HEK293 (cell line): Measurements from ENCODE around the gene PHF23.

Experiments
- HOXC10 ChIP-seq: sonication (generic); formaldehyde crosslinking; IDR thresholded peaks from 2 replicates; pipeline ENCODE4 v1.8.1; 2023; ENCODE audit warnings: mild to moderate bottlenecking, missing genetic modification reagents
- KLF7 ChIP-seq: fragments of 450-650 bp; formaldehyde crosslinking; IDR thresholded peaks from 2 replicates; pipeline ENCODE4 v1.5.1; 2016; ENCODE audit warnings: missing biosample characterization, missing genetic modification characterization, borderline replicate concordance
- OVOL3 ChIP-seq: fragments of 450-650 bp; formaldehyde crosslinking; IDR thresholded peaks from 2 replicates; pipeline ENCODE4 v1.5.1; 2016; ENCODE audit warnings: missing biosample characterization, missing genetic modification characterization
- WT1 ChIP-seq: fragments of 450-650 bp; formaldehyde crosslinking; IDR thresholded peaks from 2 replicates; pipeline ENCODE4 v1.5.1; 2016; ENCODE audit warnings: missing biosample characterization, missing genetic modification characterization
- ZBTB1 ChIP-seq: fragments of 450-650 bp; formaldehyde crosslinking; IDR thresholded peaks from 2 replicates; pipeline ENCODE4 v1.5.1; 2016; ENCODE audit warnings: missing biosample characterization, missing genetic modification characterization
- ZBTB17 ChIP-seq: fragments of 450-650 bp; formaldehyde crosslinking; IDR thresholded peaks from 2 replicates; pipeline ENCODE4 v1.5.1; 2016; ENCODE audit warnings: missing biosample characterization, missing genetic modification characterization
- ZIC2 ChIP-seq: fragments of 450-650 bp; formaldehyde crosslinking; IDR thresholded peaks from 2 replicates; pipeline ENCODE4 v1.5.1; 2016; ENCODE audit warnings: missing biosample characterization, missing genetic modification characterization
- ZNF202 ChIP-seq: fragments of 450-650 bp; formaldehyde crosslinking; IDR thresholded peaks from 2 replicates; pipeline ENCODE4 v1.5.1; 2016; ENCODE audit warnings: missing biosample characterization, missing genetic modification characterization, borderline replicate concordance
- ZNF211 ChIP-seq: fragments of 450-650 bp; formaldehyde crosslinking; IDR thresholded peaks from 2 replicates; pipeline ENCODE4 v1.5.1; 2016; ENCODE audit warnings: low read depth, missing biosample characterization, missing genetic modification characterization
- ZNF221 ChIP-seq: fragments of 450-650 bp; formaldehyde crosslinking; IDR thresholded peaks from 2 replicates; pipeline ENCODE4 v1.5.1; 2017; ENCODE audit warnings: missing biosample characterization, missing genetic modification characterization, borderline replicate concordance
- ZNF274 ChIP-seq, 2 experiments: fragments of 200-500 bp in 1 of 2; fragments of 450-650 bp in 1 of 2; sonication (Bioruptor generic) in 1 of 2; formaldehyde crosslinking in 1 of 2; IDR thresholded peaks; 2 replicates each; pipeline versions ENCODE4 v1.5.1 to v1.6.1; 2014 to 2016; ENCODE audit warnings: borderline replicate concordance in 1 of 2, inconsistent platforms in 1 of 2, low read length in 1 of 2, missing biosample characterization in 1 of 2, missing genetic modification characterization in 1 of 2
- ZNF394 ChIP-seq: fragments of 450-650 bp; formaldehyde crosslinking; IDR thresholded peaks from 2 replicates; pipeline ENCODE4 v1.5.1; 2016; ENCODE audit warnings: missing biosample characterization, missing genetic modification characterization, mild to moderate bottlenecking, moderate library complexity, borderline replicate concordance
- ZNF423 ChIP-seq: fragments of 450-650 bp; formaldehyde crosslinking; IDR thresholded peaks from 2 replicates; pipeline ENCODE4 v1.5.1; 2016; ENCODE audit warnings: missing biosample characterization, missing genetic modification characterization
- ZNF529 ChIP-seq: fragments of 450-650 bp; formaldehyde crosslinking; IDR thresholded peaks from 2 replicates; pipeline ENCODE4 v1.5.1; 2017; ENCODE audit warnings: missing genetic modification characterization, missing biosample characterization; ENCODE audit not compliant: insufficient replicate concordance
- ZNF585B ChIP-seq: fragments of 450-650 bp; formaldehyde crosslinking; IDR thresholded peaks from 2 replicates; pipeline ENCODE4 v1.5.1; 2016; ENCODE audit warnings: missing biosample characterization, missing genetic modification characterization
- ZNF596 ChIP-seq: fragments of 450-650 bp; IDR thresholded peaks from 2 replicates; pipeline ENCODE4 v1.5.0; 2018; ENCODE audit warnings: missing biosample characterization, mild to moderate bottlenecking, missing genetic modification characterization, moderate library complexity
- ZNF610 ChIP-seq: fragments of 450-650 bp; formaldehyde crosslinking; IDR thresholded peaks from 2 replicates; pipeline ENCODE4 v1.5.1; 2016; ENCODE audit warnings: missing biosample characterization, missing genetic modification characterization, borderline replicate concordance
- ZNF624 ChIP-seq: fragments of 450-650 bp; formaldehyde crosslinking; IDR thresholded peaks from 2 replicates; pipeline ENCODE4 v1.5.1; 2017; ENCODE audit warnings: missing biosample characterization, missing genetic modification characterization
- ZNF792 ChIP-seq: fragments of 450-650 bp; formaldehyde crosslinking; IDR thresholded peaks from 2 replicates; pipeline ENCODE4 v1.5.1; 2016; ENCODE audit warnings: missing biosample characterization, missing genetic modification characterization
- ZSCAN30 ChIP-seq: fragments of 450-650 bp; IDR thresholded peaks from 2 replicates; pipeline ENCODE4 v1.5.1; 2018; ENCODE audit warnings: missing biosample characterization, mild to moderate bottlenecking, missing genetic modification characterization, moderate library complexity
- TF ChIP-seq, protein P1 (sequence below): fragments of 450-650 bp; formaldehyde crosslinking; IDR thresholded peaks from 2 replicates; pipeline ENCODE4 v1.5.1; 2017; ENCODE audit warnings: missing biosample characterization, missing genetic modification characterization
- TF ChIP-seq, protein P2 (sequence below): fragments of 450-650 bp; formaldehyde crosslinking; IDR thresholded peaks from 2 replicates; pipeline ENCODE4 v1.5.1; 2016; ENCODE audit warnings: missing biosample characterization, missing genetic modification characterization
- TF ChIP-seq, protein P3 (sequence below): fragments of 450-650 bp; formaldehyde crosslinking; optimal IDR thresholded peaks from 2 replicates; pipeline ENCODE3; 2016; ENCODE audit warnings: missing biosample characterization, mild to moderate bottlenecking, missing genetic modification characterization
- TF ChIP-seq, protein P4 (sequence below): fragments of 450-650 bp; formaldehyde crosslinking; IDR thresholded peaks from 2 replicates; pipeline ENCODE4 v1.5.1; 2016; ENCODE audit warnings: missing biosample characterization, missing genetic modification characterization
- TF ChIP-seq, protein P5 (sequence below): fragments of 450-650 bp; formaldehyde crosslinking; IDR thresholded peaks from 2 replicates; pipeline ENCODE4 v1.5.1; 2017; ENCODE audit warnings: missing biosample characterization, missing genetic modification characterization
- TF ChIP-seq, protein P6 (sequence below): fragments of 450-650 bp; formaldehyde crosslinking; IDR thresholded peaks from 2 replicates; pipeline ENCODE4 v1.5.1; 2017; ENCODE audit warnings: missing biosample characterization, mild to moderate bottlenecking, missing genetic modification characterization, moderate library complexity
- TF ChIP-seq, protein P7 (sequence below): fragments of 450-650 bp; formaldehyde crosslinking; IDR thresholded peaks from 2 replicates; pipeline ENCODE4 v1.5.1; 2016; ENCODE audit warnings: missing biosample characterization, missing genetic modification characterization

PHF23 gene

DNA sequence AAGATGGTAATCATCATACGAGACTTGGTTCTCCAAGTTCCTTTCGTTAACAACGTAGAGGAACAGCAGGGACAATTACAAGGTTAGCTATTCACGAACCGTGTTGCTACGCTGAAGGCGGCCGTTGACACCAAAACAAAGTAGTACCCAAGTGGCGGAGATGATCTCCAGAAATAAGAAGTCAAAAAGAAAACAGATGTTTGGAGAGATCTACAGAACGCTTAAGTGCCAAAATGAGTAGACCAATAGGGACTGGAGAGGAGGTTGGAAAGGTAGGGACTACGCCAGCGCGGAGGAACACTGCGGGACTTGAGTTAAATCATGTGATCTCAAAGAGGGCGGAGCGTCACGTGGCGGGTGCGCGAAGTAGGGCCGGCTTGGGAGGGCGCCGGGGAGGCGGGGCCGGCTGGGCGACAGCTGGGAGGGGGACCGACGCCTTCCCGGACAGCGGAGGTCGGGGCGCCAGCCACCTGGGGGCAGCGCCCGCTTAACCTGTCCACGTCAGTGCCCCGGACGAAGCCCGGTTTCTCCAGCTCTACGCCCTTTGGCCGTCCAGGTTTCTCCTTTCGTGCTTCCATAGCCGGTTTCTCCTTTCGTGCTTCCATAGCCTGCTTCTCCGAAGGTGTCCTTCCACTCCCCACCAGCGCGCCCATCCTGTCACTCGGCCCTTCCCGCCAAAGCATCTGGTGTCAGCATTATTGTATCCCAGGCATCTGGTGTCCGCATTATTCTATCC is 3.6 kb upstream of the PHF23 start (continued):
- TF ChIP-seq, protein P1, sequence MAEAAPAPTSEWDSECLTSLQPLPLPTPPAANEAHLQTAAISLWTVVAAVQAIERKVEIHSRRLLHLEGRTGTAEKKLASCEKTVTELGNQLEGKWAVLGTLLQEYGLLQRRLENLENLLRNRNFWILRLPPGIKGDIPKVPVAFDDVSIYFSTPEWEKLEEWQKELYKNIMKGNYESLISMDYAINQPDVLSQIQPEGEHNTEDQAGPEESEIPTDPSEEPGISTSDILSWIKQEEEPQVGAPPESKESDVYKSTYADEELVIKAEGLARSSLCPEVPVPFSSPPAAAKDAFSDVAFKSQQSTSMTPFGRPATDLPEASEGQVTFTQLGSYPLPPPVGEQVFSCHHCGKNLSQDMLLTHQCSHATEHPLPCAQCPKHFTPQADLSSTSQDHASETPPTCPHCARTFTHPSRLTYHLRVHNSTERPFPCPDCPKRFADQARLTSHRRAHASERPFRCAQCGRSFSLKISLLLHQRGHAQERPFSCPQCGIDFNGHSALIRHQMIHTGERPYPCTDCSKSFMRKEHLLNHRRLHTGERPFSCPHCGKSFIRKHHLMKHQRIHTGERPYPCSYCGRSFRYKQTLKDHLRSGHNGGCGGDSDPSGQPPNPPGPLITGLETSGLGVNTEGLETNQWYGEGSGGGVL (tag by site-specific recombination), result peak; percentile 38; the same call in 1 of the 2 replicates
- TF ChIP-seq, protein P2, sequence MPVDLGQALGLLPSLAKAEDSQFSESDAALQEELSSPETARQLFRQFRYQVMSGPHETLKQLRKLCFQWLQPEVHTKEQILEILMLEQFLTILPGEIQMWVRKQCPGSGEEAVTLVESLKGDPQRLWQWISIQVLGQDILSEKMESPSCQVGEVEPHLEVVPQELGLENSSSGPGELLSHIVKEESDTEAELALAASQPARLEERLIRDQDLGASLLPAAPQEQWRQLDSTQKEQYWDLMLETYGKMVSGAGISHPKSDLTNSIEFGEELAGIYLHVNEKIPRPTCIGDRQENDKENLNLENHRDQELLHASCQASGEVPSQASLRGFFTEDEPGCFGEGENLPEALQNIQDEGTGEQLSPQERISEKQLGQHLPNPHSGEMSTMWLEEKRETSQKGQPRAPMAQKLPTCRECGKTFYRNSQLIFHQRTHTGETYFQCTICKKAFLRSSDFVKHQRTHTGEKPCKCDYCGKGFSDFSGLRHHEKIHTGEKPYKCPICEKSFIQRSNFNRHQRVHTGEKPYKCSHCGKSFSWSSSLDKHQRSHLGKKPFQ (tag by site-specific recombination), result peak; percentile 55; the same call in 1 of the 2 replicates
- TF ChIP-seq ZNF529 (tag by site-specific recombination) (no peak), ZBTB1 (tag by site-specific recombination) (peak; percentile 50; the same call in 1 of the 2 replicates), ZNF423 (tag by site-specific recombination) (peak; percentile 70; the same call in 1 of the 2 replicates), ZBTB17 (tag by site-specific recombination) (peak; percentile 74), ZNF624 (no peak), ZNF792 (no peak), OVOL3 (tag by site-specific recombination) (peak; percentile 94), HOXC10 (CRISPR knock-in tag) (no peak), ZIC2 (tag by site-specific recombination) (peak; percentile 85), ZNF585B (no peak), ZSCAN30 (tag by site-specific recombination) (peak; percentile 54), KLF7 (tag by site-specific recombination) (peak; percentile 98), ZNF211 (tag by site-specific recombination) (no peak), ZNF394 (peak; percentile 80), ZNF202 (no peak), ZNF596 (tag by site-specific recombination) (no peak), ZNF221 (tag by site-specific recombination) (no peak), ZNF610 (tag by site-specific recombination) (peak; percentile 89), WT1 (tag by site-specific recombination) (peak; percentile 86), ZNF274 (IDR thresholded peaks at IDR 0.05; ENCODE audit: low read length) (no peak), ZNF274 (tag by site-specific recombination; IDR thresholded peaks at IDR 0.05; ENCODE audit: borderline replicate concordance) (no peak)
- TF ChIP-seq, protein P3, sequence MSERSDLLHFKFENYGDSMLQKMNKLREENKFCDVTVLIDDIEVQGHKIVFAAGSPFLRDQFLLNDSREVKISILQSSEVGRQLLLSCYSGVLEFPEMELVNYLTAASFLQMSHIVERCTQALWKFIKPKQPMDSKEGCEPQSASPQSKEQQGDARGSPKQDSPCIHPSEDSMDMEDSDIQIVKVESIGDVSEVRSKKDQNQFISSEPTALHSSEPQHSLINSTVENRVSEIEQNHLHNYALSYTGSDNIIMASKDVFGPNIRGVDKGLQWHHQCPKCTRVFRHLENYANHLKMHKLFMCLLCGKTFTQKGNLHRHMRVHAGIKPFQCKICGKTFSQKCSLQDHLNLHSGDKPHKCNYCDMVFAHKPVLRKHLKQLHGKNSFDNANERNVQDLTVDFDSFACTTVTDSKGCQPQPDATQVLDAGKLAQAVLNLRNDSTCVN (tag by site-specific recombination), result peak; percentile 46
- TF ChIP-seq, protein P4, sequence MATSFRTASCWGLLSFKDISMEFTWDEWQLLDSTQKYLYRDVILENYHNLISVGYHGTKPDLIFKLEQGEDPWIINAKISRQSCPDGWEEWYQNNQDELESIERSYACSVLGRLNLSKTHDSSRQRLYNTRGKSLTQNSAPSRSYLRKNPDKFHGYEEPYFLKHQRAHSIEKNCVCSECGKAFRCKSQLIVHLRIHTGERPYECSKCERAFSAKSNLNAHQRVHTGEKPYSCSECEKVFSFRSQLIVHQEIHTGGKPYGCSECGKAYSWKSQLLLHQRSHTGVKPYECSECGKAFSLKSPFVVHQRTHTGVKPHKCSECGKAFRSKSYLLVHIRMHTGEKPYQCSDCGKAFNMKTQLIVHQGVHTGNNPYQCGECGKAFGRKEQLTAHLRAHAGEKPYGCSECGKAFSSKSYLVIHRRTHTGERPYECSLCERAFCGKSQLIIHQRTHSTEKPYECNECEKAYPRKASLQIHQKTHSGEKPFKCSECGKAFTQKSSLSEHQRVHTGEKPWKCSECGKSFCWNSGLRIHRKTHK (tag by site-specific recombination), result no peak
- TF ChIP-seq, protein P5, sequence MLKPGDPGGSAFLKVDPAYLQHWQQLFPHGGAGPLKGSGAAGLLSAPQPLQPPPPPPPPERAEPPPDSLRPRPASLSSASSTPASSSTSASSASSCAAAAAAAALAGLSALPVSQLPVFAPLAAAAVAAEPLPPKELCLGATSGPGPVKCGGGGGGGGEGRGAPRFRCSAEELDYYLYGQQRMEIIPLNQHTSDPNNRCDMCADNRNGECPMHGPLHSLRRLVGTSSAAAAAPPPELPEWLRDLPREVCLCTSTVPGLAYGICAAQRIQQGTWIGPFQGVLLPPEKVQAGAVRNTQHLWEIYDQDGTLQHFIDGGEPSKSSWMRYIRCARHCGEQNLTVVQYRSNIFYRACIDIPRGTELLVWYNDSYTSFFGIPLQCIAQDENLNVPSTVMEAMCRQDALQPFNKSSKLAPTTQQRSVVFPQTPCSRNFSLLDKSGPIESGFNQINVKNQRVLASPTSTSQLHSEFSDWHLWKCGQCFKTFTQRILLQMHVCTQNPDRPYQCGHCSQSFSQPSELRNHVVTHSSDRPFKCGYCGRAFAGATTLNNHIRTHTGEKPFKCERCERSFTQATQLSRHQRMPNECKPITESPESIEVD (tag by site-specific recombination), result no peak
- TF ChIP-seq, protein P6, sequence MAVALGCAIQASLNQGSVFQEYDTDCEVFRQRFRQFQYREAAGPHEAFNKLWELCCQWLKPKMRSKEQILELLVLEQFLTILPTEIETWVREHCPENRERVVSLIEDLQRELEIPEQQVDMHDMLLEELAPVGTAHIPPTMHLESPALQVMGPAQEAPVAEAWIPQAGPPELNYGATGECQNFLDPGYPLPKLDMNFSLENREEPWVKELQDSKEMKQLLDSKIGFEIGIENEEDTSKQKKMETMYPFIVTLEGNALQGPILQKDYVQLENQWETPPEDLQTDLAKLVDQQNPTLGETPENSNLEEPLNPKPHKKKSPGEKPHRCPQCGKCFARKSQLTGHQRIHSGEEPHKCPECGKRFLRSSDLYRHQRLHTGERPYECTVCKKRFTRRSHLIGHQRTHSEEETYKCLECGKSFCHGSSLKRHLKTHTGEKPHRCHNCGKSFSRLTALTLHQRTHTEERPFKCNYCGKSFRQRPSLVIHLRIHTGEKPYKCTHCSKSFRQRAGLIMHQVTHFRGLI, result peak; percentile 40; the same call in 1 of the 2 replicates
- TF ChIP-seq, protein P7, sequence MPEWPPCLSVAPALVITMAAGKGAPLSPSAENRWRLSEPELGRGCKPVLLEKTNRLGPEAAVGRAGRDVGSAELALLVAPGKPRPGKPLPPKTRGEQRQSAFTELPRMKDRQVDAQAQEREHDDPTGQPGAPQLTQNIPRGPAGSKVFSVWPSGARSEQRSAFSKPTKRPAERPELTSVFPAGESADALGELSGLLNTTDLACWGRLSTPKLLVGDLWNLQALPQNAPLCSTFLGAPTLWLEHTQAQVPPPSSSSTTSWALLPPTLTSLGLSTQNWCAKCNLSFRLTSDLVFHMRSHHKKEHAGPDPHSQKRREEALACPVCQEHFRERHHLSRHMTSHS (tag by site-specific recombination), result peak; percentile 62; the same call in 1 of the 2 replicates
